Vagina (tissue), 2 donors: ENCODE data around the gene CGB3.

Experiments used
- POLR2A ChIP-seq, 2 donors: fragments of 450-650 bp; IDR thresholded peaks; one replicate each; pipeline ENCODE4 v1.6.1; 2017; ENCODE audit warnings: antibody characterized with exemption in 2 of 2, mild to moderate bottlenecking in 2 of 2, moderate library complexity in 2 of 2
- POLR2AphosphoS5 ChIP-seq, 2 donors: sonication (generic); formaldehyde crosslinking; IDR thresholded peaks; one replicate each; pipeline ENCODE4 v1.9.0; 2017; ENCODE audit warnings: antibody characterized with exemption in 2 of 2, mild to moderate bottlenecking in 2 of 2, low read depth in 1 of 2; ENCODE audit not compliant: insufficient read depth in 1 of 2
- TF ChIP-seq, protein P1 (sequence below), 3 experiments: fragments of 450-650 bp in 2 of 3; fragments of 200-600 bp in 1 of 3; sonication (generic) in 1 of 3; IDR thresholded peaks; one replicate each; pipeline ENCODE4 v1.5.1; 2017 to 2019; ENCODE audit warnings: antibody characterized with exemption in 3 of 3, mild to moderate bottlenecking in 2 of 3, moderate library complexity in 2 of 3

DNA sequence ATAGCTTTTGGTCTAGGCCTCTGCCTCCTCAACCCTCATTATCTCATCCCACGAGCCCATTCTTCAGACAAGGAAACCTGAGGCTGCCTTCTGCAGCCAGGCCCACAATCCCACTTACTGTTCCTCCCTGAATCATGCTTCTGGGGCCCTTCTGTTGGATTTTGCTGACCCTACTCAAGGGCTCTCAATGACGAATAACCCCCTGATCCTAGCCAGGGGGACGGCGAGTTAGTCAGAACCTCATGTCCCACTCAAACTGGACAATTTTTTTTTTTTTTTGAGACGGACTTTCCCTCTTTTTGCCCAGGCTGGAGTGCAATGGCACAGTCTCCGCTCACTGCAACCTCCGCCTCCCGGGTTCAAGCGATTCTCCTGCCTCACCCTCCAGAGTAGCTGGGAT is 2.0 kb downstream of the CGB3 start:
- TF ChIP-seq, protein P1, sequence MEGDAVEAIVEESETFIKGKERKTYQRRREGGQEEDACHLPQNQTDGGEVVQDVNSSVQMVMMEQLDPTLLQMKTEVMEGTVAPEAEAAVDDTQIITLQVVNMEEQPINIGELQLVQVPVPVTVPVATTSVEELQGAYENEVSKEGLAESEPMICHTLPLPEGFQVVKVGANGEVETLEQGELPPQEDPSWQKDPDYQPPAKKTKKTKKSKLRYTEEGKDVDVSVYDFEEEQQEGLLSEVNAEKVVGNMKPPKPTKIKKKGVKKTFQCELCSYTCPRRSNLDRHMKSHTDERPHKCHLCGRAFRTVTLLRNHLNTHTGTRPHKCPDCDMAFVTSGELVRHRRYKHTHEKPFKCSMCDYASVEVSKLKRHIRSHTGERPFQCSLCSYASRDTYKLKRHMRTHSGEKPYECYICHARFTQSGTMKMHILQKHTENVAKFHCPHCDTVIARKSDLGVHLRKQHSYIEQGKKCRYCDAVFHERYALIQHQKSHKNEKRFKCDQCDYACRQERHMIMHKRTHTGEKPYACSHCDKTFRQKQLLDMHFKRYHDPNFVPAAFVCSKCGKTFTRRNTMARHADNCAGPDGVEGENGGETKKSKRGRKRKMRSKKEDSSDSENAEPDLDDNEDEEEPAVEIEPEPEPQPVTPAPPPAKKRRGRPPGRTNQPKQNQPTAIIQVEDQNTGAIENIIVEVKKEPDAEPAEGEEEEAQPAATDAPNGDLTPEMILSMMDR (IDR thresholded peaks at IDR 0.05): no peak
- TF ChIP-seq POLR2A (IDR thresholded peaks at IDR 0.05): no peak
- no peak for TF ChIP-seq POLR2AphosphoS5 (IDR thresholded peaks at IDR 0.05; ENCODE audit: insufficient read depth in 1 of 2, low read depth in 1 of 2)
